GM12873 (cell line): ENCODE measurements around the gene HEYL.
A peak's percentile ranks its signal among the peaks of the same experiment; 100 is the strongest.

Experiments used
- CTCF ChIP-seq: IDR thresholded peaks from 2 replicates; pipeline ENCODE4 v1.5.1; 2012; ENCODE audit warnings: low read depth, mild to moderate bottlenecking, moderate library complexity, low read length, control low read depth; ENCODE audit not compliant: insufficient read depth; ENCODE audit errors: missing control alignments

Gene HEYL

GRCh38 chr1:39668111-39668510 lies 28.7 kb upstream of the HEYL start:
- no peak for TF ChIP-seq CTCF

- TF ChIP-seq CTCF = no peak
Observed at GRCh38 chr1:39666772-39667171, 27.3 kb upstream of the HEYL start.

GRCh38 chr1:39663559-39663958 lies 24.1 kb upstream of the HEYL start:
- no peak for TF ChIP-seq CTCF

- no peak for TF ChIP-seq CTCF
Observed at GRCh38 chr1:39662861-39663260, 23.4 kb upstream of the HEYL start.

GRCh38 chr1:39659538-39659937 lies 20.1 kb upstream of the HEYL start:
- no peak for TF ChIP-seq CTCF

GRCh38 chr1:39659110-39659509 lies 19.7 kb upstream of the HEYL start:
- no peak for TF ChIP-seq CTCF

GRCh38 chr1:39657923-39658485 lies 18.6 kb upstream of the HEYL start:
- TF ChIP-seq CTCF = peak; percentile 98
